HCT116 (cell line): ENCODE data around the gene ERVFRD-1.

Experiments
- CEBPB ChIP-seq: IDR thresholded peaks from 2 replicates; pipeline ENCODE4 v1.6.1; 2012; ENCODE audit warnings: low read depth
- EZH2 ChIP-seq: fragments of 200-600 bp; sonication (generic); IDR thresholded peaks from 2 replicates; pipeline ENCODE4 v1.6.1; 2017; ENCODE audit warnings: antibody characterized with exemption, mixed run types
- EZH2phosphoT487 ChIP-seq: fragments of 200-600 bp; IDR thresholded peaks from 2 replicates; pipeline ENCODE4 v1.6.1; 2018; ENCODE audit warnings: antibody characterized with exemption, borderline replicate concordance
- POLR2A ChIP-seq: IDR thresholded peaks from 2 replicates; pipeline ENCODE4 v1.7.0; 2011; ENCODE audit warnings: borderline replicate concordance; ENCODE audit not compliant: insufficient read depth, insufficient read length; ENCODE audit errors: extremely low read depth
- POLR2AphosphoS5 ChIP-seq: IDR thresholded peaks from 2 replicates; pipeline ENCODE4 v1.6.1; 2011; ENCODE audit warnings: mild to moderate bottlenecking, low read depth, low read length, moderate library complexity
- SIN3A ChIP-seq: IDR thresholded peaks from 2 replicates; pipeline ENCODE4 v1.6.1; 2012; ENCODE audit warnings: low read depth
- ZBTB33 ChIP-seq: IDR thresholded peaks from 2 replicates; pipeline ENCODE4 v1.6.1; 2011; ENCODE audit warnings: mild to moderate bottlenecking, low read length, moderate library complexity; ENCODE audit not compliant: insufficient replicate concordance; ENCODE audit errors: extremely low read depth
- TF ChIP-seq, protein P1 (sequence below), 3 experiments: fragments of 200-600 bp in 1 of 3; sonication (generic) in 1 of 3; IDR thresholded peaks in 2 of 3; conservative IDR thresholded peaks in 1 of 3; 2 replicates each; pipeline ENCODE4 v1.5.1; 2012 to 2017; ENCODE audit warnings: low read depth in 2 of 3, low read length in 2 of 3, antibody characterized with exemption in 1 of 3, borderline replicate concordance in 1 of 3, control low read depth in 1 of 3, mild to moderate bottlenecking in 1 of 3, mixed read lengths in 1 of 3, mixed run types in 1 of 3, moderate library complexity in 1 of 3; ENCODE audit not compliant: insufficient read depth in 1 of 3
- TF ChIP-seq, protein P2 (sequence below): IDR thresholded peaks from 2 replicates; pipeline ENCODE4 v1.6.1; 2012; ENCODE audit warnings: low read depth

GRCh38 chr6:11136809-11137208, 25.3 kb upstream of the ERVFRD-1 start:
- TF ChIP-seq EZH2 (no peak), CEBPB (no peak; the same call in 1 of the 2 replicates), ZBTB33 (no peak), POLR2A (no peak), SIN3A (no peak), EZH2phosphoT487 (no peak), POLR2AphosphoS5 (no peak)
- TF ChIP-seq, protein P1, sequence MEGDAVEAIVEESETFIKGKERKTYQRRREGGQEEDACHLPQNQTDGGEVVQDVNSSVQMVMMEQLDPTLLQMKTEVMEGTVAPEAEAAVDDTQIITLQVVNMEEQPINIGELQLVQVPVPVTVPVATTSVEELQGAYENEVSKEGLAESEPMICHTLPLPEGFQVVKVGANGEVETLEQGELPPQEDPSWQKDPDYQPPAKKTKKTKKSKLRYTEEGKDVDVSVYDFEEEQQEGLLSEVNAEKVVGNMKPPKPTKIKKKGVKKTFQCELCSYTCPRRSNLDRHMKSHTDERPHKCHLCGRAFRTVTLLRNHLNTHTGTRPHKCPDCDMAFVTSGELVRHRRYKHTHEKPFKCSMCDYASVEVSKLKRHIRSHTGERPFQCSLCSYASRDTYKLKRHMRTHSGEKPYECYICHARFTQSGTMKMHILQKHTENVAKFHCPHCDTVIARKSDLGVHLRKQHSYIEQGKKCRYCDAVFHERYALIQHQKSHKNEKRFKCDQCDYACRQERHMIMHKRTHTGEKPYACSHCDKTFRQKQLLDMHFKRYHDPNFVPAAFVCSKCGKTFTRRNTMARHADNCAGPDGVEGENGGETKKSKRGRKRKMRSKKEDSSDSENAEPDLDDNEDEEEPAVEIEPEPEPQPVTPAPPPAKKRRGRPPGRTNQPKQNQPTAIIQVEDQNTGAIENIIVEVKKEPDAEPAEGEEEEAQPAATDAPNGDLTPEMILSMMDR (IDR thresholded peaks at IDR 0.05 in 2 of 3, conservative IDR thresholded peaks at IDR 0.05 in 1 of 3; ENCODE audit: borderline replicate concordance in 1 of 3, insufficient read depth in 1 of 3, low read depth in 2 of 3, low read length in 2 of 3) = no peak
- TF ChIP-seq, protein P2, sequence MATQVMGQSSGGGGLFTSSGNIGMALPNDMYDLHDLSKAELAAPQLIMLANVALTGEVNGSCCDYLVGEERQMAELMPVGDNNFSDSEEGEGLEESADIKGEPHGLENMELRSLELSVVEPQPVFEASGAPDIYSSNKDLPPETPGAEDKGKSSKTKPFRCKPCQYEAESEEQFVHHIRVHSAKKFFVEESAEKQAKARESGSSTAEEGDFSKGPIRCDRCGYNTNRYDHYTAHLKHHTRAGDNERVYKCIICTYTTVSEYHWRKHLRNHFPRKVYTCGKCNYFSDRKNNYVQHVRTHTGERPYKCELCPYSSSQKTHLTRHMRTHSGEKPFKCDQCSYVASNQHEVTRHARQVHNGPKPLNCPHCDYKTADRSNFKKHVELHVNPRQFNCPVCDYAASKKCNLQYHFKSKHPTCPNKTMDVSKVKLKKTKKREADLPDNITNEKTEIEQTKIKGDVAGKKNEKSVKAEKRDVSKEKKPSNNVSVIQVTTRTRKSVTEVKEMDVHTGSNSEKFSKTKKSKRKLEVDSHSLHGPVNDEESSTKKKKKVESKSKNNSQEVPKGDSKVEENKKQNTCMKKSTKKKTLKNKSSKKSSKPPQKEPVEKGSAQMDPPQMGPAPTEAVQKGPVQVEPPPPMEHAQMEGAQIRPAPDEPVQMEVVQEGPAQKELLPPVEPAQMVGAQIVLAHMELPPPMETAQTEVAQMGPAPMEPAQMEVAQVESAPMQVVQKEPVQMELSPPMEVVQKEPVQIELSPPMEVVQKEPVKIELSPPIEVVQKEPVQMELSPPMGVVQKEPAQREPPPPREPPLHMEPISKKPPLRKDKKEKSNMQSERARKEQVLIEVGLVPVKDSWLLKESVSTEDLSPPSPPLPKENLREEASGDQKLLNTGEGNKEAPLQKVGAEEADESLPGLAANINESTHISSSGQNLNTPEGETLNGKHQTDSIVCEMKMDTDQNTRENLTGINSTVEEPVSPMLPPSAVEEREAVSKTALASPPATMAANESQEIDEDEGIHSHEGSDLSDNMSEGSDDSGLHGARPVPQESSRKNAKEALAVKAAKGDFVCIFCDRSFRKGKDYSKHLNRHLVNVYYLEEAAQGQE = no peak
